Hindlimb muscle (tissue), 1 donor: ENCODE measurements around the gene WASL. TPM values are rescaled to one million over a fixed set of nuclear protein-coding genes. Genes with fewer than 3 reads are reported as not detected.
"Not testable (repeated sequence)": the region's sequence is repeated elsewhere in the genome, so short reads cannot be mapped to it uniquely, and the experiment has no call there.

ENCODE experiments used
- DNase-seq: peaks from one replicate; pipeline ENCODE4 v3.0.0-alpha.2; 2013
- polyA plus RNA-seq: library from polyadenylated mRNA; unstranded; fragments of 120-200 nt; gene quantifications from one replicate; pipeline ENCODE4 v1.2.1, GENCODE V29; 2013; ENCODE audit not compliant: insufficient read length

The WASL gene
- polyA plus RNA-seq = 31.0 TPM

GRCh38 chr7:123748734-123749536 lies at the start of gene WASL:
TSS of gene WASL (minus strand) at chr7:123749003. CDS start at chr7:123748734, 269 bp downstream.
- peak; percentile 96 for DNase-seq

GRCh38 chr7:123797673-123798531 lies 49.1 kb upstream of the WASL start:
- DNase-seq = peak; percentile 17

- DNase-seq = no peak
Measured at GRCh38 chr7:123796568-123796967, 47.8 kb upstream of the WASL start.

- DNase-seq = no peak
Measured at GRCh38 chr7:123795917-123796316, 47.1 kb upstream of the WASL start.

- not testable (repeated sequence) for DNase-seq
Measured at GRCh38 chr7:123795116-123795515, 46.3 kb upstream of the WASL start.

GRCh38 chr7:123792547-123792946 lies 43.7 kb upstream of the WASL start:
- DNase-seq = no peak

GRCh38 chr7:123791001-123791400 lies 42.2 kb upstream of the WASL start:
- no peak for DNase-seq

GRCh38 chr7:123789817-123790216 lies 41.0 kb upstream of the WASL start:
- DNase-seq = no peak

GRCh38 chr7:123789206-123789784 lies 40.5 kb upstream of the WASL start:
- no peak for DNase-seq

GRCh38 chr7:123788584-123788983 lies 39.8 kb upstream of the WASL start:
- DNase-seq = no peak

- no peak for DNase-seq
Measured at GRCh38 chr7:123787220-123788007, 38.6 kb upstream of the WASL start.

- DNase-seq = peak; percentile 8
Measured at GRCh38 chr7:123784263-123784662, 35.5 kb upstream of the WASL start.

- no peak for DNase-seq
Measured at GRCh38 chr7:123783820-123784219, 35.0 kb upstream of the WASL start.

- no peak for DNase-seq
Measured at GRCh38 chr7:123782071-123782798, 33.4 kb upstream of the WASL start.

- not testable (repeated sequence) for DNase-seq
Measured at GRCh38 chr7:123780472-123780871, 31.7 kb upstream of the WASL start.

- DNase-seq = no peak
Measured at GRCh38 chr7:123774496-123774895, 25.7 kb upstream of the WASL start.

GRCh38 chr7:123773481-123773880 lies 24.7 kb upstream of the WASL start:
- DNase-seq = no peak

- no peak for DNase-seq
Measured at GRCh38 chr7:123772652-123773051, 23.8 kb upstream of the WASL start.

- no peak for DNase-seq
Measured at GRCh38 chr7:123771846-123772245, 23.0 kb upstream of the WASL start.

GRCh38 chr7:123771256-123771655 lies 22.5 kb upstream of the WASL start:
- no peak for DNase-seq

- no peak for DNase-seq
Measured at GRCh38 chr7:123770378-123770777, 21.6 kb upstream of the WASL start.

- no peak for DNase-seq
Measured at GRCh38 chr7:123769371-123769770, 20.6 kb upstream of the WASL start.
